Measurements from ENCODE around the gene PCSK5.

PCSK5 gene

GRCh38 chr9:75993434-75993833, 103.0 kb downstream of the PCSK5 start:
- Histone ChIP-seq H2BK12ac (ENCODE audit: low read length in 2 of 2) (no peak overlapping the region), H3K4me3 (ENCODE audit: insufficient read depth in 1 of 2, low read depth in 1 of 2, low read length in 2 of 2) (no peak overlapping the region), H2BK15ac (ENCODE audit: low read depth, poor library complexity, severe bottlenecking) (no peak overlapping the region), H3K4ac (ENCODE audit: low read depth in 1 of 2, low read length in 2 of 2) (no peak overlapping the region), H3K36me3 (ENCODE audit: control insufficient read depth in 1 of 2, insufficient read depth in 2 of 2, low read depth in 1 of 2, low read length in 2 of 2) (no peaks in the 10 kb centered on the region), H3K27ac (ENCODE audit: low read length, poor library complexity, severe bottlenecking) (no peak overlapping the region), H3K9ac (ENCODE audit: low read length) (no peak overlapping the region), H3K79me1 (replicated peaks; ENCODE audit: low read length, poor library complexity, severe bottlenecking) (no peaks in the 10 kb centered on the region), H2AK5ac (ENCODE audit: low read length, severe bottlenecking) (no peak overlapping the region), H3K18ac (ENCODE audit: low read depth in 1 of 2, low read length in 2 of 2) (no peak overlapping the region), H3K23ac (ENCODE audit: low read length in 2 of 2) (no peak overlapping the region), H4K8ac (ENCODE audit: low read length) (no peak overlapping the region), H2BK120ac (ENCODE audit: low read depth, low read length) (no peak overlapping the region), H4K91ac (ENCODE audit: low read length) (no peak overlapping the region), H3K9me3 (ENCODE audit: control insufficient read depth, low read length) (no peaks in the 10 kb centered on the region), H3K14ac (ENCODE audit: low read length in 2 of 2) (no peak overlapping the region), H3K4me1 (ENCODE audit: control insufficient read depth, insufficient read depth, low read depth, low read length) (no peaks in the 10 kb centered on the region), H3K4me2 (ENCODE audit: low read length, poor library complexity, severe bottlenecking) (no peak overlapping the region), H3K27me3 (ENCODE audit: control insufficient read depth in 1 of 2, insufficient read depth in 1 of 2, low read length in 2 of 2) (no peaks in the 10 kb centered on the region), H2AFZ (ENCODE audit: low read depth, low read length) (no peak overlapping the region), H2BK5ac (ENCODE audit: low read depth, low read length, poor library complexity, severe bottlenecking) (no peak overlapping the region)
- peak; percentile 27 for DNase-seq
- 9% methylated on average over 3 of the region's 3 CpGs for WGBS

DNA sequence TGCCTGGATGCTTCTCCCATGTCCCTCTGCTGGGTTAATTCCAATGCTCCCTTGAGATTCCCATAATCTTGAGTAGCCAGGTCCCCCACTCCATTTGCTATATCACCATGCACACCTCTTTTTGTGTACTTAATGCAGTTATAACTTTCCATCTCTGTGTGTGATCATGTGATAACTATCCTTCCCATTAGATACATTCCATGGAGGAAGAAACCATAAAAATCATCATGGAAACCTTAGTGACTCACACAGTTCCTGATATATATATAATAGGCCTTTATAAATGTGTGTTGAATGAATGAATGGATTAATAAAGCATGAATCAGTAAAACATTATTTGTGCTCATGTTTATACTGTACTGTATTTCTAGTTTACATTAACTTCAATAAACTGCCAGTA, 104.6 kb downstream of the PCSK5 start:
- Histone ChIP-seq H4K8ac (ENCODE audit: low read length) (no peak overlapping the region), H2AK5ac (ENCODE audit: low read length, severe bottlenecking) (no peak overlapping the region), H2BK15ac (ENCODE audit: low read depth, poor library complexity, severe bottlenecking) (no peak overlapping the region), H3K9ac (ENCODE audit: low read length) (no peak overlapping the region), H3K4me1 (ENCODE audit: control insufficient read depth, insufficient read depth, low read depth, low read length) (no peaks in the 10 kb centered on the region), H3K4me2 (ENCODE audit: low read length, poor library complexity, severe bottlenecking) (no peak overlapping the region), H4K91ac (ENCODE audit: low read length) (no peak overlapping the region), H3K79me1 (replicated peaks; ENCODE audit: low read length, poor library complexity, severe bottlenecking) (no peaks in the 10 kb centered on the region), H3K36me3 (ENCODE audit: control insufficient read depth in 1 of 2, insufficient read depth in 2 of 2, low read depth in 1 of 2, low read length in 2 of 2) (no peaks in the 10 kb centered on the region), H2BK12ac (ENCODE audit: low read length in 2 of 2) (no peak overlapping the region), H3K27ac (ENCODE audit: low read length, poor library complexity, severe bottlenecking) (no peak overlapping the region), H2BK5ac (ENCODE audit: low read depth, low read length, poor library complexity, severe bottlenecking) (no peak overlapping the region), H3K18ac (ENCODE audit: low read depth in 1 of 2, low read length in 2 of 2) (no peak overlapping the region), H3K23ac (ENCODE audit: low read length in 2 of 2) (no peak overlapping the region), H3K4me3 (ENCODE audit: insufficient read depth in 1 of 2, low read depth in 1 of 2, low read length in 2 of 2) (no peak overlapping the region), H3K9me3 (ENCODE audit: control insufficient read depth, low read length) (no peaks in the 10 kb centered on the region), H3K4ac (ENCODE audit: low read depth in 1 of 2, low read length in 2 of 2) (no peak overlapping the region), H2AFZ (ENCODE audit: low read depth, low read length) (no peak overlapping the region), H3K27me3 (ENCODE audit: control insufficient read depth in 1 of 2, insufficient read depth in 1 of 2, low read length in 2 of 2) (no peaks in the 10 kb centered on the region), H3K14ac (ENCODE audit: low read length in 2 of 2) (no peak overlapping the region), H2BK120ac (ENCODE audit: low read depth, low read length) (no peak overlapping the region)
- DNase-seq = no peak

DNA sequence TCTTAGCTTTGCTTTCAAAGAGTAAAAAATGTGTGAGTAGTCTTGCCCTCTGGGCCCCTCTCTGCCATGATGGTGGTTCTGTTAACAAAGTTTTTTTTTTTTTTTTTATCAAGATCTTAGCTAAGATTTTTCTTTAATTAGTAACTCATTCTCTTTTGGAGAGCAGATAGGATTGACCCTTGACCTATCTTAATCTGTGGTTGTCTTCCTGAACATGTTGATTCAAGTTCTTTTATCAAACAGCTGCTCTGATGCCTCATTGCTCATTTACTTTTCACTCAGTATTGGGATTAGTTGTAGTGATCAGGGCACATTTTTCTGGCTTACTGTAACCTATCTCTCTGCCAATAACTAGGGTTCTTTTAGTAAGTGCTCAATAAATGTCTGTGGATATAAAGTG, 106.3 kb downstream of the PCSK5 start:
- H3K27ac ChIP-seq (ENCODE audit: low read length, poor library complexity, severe bottlenecking) = no peak overlapping the region
- no peak overlapping the region for H4K8ac ChIP-seq (ENCODE audit: low read length)
- no peak overlapping the region for H2BK5ac ChIP-seq (ENCODE audit: low read depth, low read length, poor library complexity, severe bottlenecking)
- H3K23ac ChIP-seq (ENCODE audit: low read length in 2 of 2) = no peak overlapping the region
- no peaks in the 10 kb centered on the region for H3K4me1 ChIP-seq (ENCODE audit: control insufficient read depth, insufficient read depth, low read depth, low read length)
- H3K4me2 ChIP-seq (ENCODE audit: low read length, poor library complexity, severe bottlenecking) = no peak overlapping the region
- no peak for DNase-seq
- H3K4me3 ChIP-seq (ENCODE audit: insufficient read depth in 1 of 2, low read depth in 1 of 2, low read length in 2 of 2) = no peak overlapping the region
- H3K4ac ChIP-seq (ENCODE audit: low read depth in 1 of 2, low read length in 2 of 2) = no peak overlapping the region
- H3K36me3 ChIP-seq (ENCODE audit: control insufficient read depth in 1 of 2, insufficient read depth in 2 of 2, low read depth in 1 of 2, low read length in 2 of 2) = no peaks in the 10 kb centered on the region
- no peak overlapping the region for H2BK12ac ChIP-seq (ENCODE audit: low read length in 2 of 2)
- no peaks in the 10 kb centered on the region for H3K27me3 ChIP-seq (ENCODE audit: control insufficient read depth in 1 of 2, insufficient read depth in 1 of 2, low read length in 2 of 2)
- H4K91ac ChIP-seq (ENCODE audit: low read length) = no peak overlapping the region
- H3K9me3 ChIP-seq (ENCODE audit: control insufficient read depth, low read length) = no peaks in the 10 kb centered on the region
- H2AK5ac ChIP-seq (ENCODE audit: low read length, severe bottlenecking) = no peak overlapping the region
- H3K79me1 ChIP-seq (replicated peaks; ENCODE audit: low read length, poor library complexity, severe bottlenecking) = no peaks in the 10 kb centered on the region
- no peak overlapping the region for H3K18ac ChIP-seq (ENCODE audit: low read depth in 1 of 2, low read length in 2 of 2)
- H2BK120ac ChIP-seq (ENCODE audit: low read depth, low read length) = no peak overlapping the region
- H2BK15ac ChIP-seq (ENCODE audit: low read depth, poor library complexity, severe bottlenecking) = no peak overlapping the region
- H3K9ac ChIP-seq (ENCODE audit: low read length) = no peak overlapping the region
- no peak overlapping the region for H3K14ac ChIP-seq (ENCODE audit: low read length in 2 of 2)
- H2AFZ ChIP-seq (ENCODE audit: low read depth, low read length) = no peak overlapping the region

- Histone ChIP-seq H3K9ac (ENCODE audit: low read length) (no peak overlapping the region), H3K36me3 (ENCODE audit: control insufficient read depth in 1 of 2, insufficient read depth in 2 of 2, low read depth in 1 of 2, low read length in 2 of 2) (no peaks in the 10 kb centered on the region), H2BK15ac (ENCODE audit: low read depth, poor library complexity, severe bottlenecking) (no peak overlapping the region), H3K4me2 (ENCODE audit: low read length, poor library complexity, severe bottlenecking) (no peak overlapping the region), H3K79me1 (replicated peaks; ENCODE audit: low read length, poor library complexity, severe bottlenecking) (no peaks in the 10 kb centered on the region), H3K4me1 (ENCODE audit: control insufficient read depth, insufficient read depth, low read depth, low read length) (no peaks in the 10 kb centered on the region), H3K14ac (ENCODE audit: low read length in 2 of 2) (no peak overlapping the region), H3K23ac (ENCODE audit: low read length in 2 of 2) (no peak overlapping the region), H3K9me3 (ENCODE audit: control insufficient read depth, low read length) (no peaks in the 10 kb centered on the region), H3K18ac (ENCODE audit: low read depth in 1 of 2, low read length in 2 of 2) (no peak overlapping the region), H3K4ac (ENCODE audit: low read depth in 1 of 2, low read length in 2 of 2) (no peak overlapping the region), H3K27ac (ENCODE audit: low read length, poor library complexity, severe bottlenecking) (no peak overlapping the region), H4K8ac (ENCODE audit: low read length) (no peak overlapping the region), H2BK120ac (ENCODE audit: low read depth, low read length) (no peak overlapping the region), H4K91ac (ENCODE audit: low read length) (no peak overlapping the region), H2AFZ (ENCODE audit: low read depth, low read length) (no peak overlapping the region), H3K27me3 (ENCODE audit: control insufficient read depth in 1 of 2, insufficient read depth in 1 of 2, low read length in 2 of 2) (no peaks in the 10 kb centered on the region), H2BK12ac (ENCODE audit: low read length in 2 of 2) (no peak overlapping the region), H3K4me3 (ENCODE audit: insufficient read depth in 1 of 2, low read depth in 1 of 2, low read length in 2 of 2) (no peak overlapping the region), H2BK5ac (ENCODE audit: low read depth, low read length, poor library complexity, severe bottlenecking) (no peak overlapping the region), H2AK5ac (ENCODE audit: low read length, severe bottlenecking) (no peak overlapping the region)
- WGBS = 100% methylated on average over 1 of the region's 1 CpG
- no peak for DNase-seq
Measured at GRCh38 chr9:75997206-75997605, 106.7 kb downstream of the PCSK5 start.
